Astrocyte (in vitro differentiated cells and primary cell): ENCODE results near the gene AKT3. TPM values are rescaled to one million over a fixed set of nuclear protein-coding genes. Genes with fewer than 3 reads are reported as not detected.

Experiments
- DNase-seq: peaks from one replicate; pipeline ENCODE4 v3.0.0-alpha.2; 2010; ENCODE audit warnings: low read depth
- FAIRE-seq: peaks from 2 replicates; lab custom pipeline; 2011; peaks lifted over from hg19 to GRCh38; lab: Jason Lieb, UNC
- H2AFZ ChIP-seq: 2 replicates; pipeline ENCODE4 v1.6.0; 2012; ENCODE audit warnings: low read depth, low read length, inconsistent platforms
- H3K27ac ChIP-seq: 2 replicates; pipeline ENCODE4 v1.5.1; 2011; ENCODE audit warnings: low read depth, low read length, inconsistent platforms
- H3K27me3 ChIP-seq: 2 replicates; pipeline ENCODE4 v1.6.0; 2011; ENCODE audit warnings: low read length, inconsistent platforms; ENCODE audit not compliant: insufficient read depth
- H3K36me3 ChIP-seq: 2 replicates; pipeline ENCODE4 v1.5.1; 2011; ENCODE audit warnings: low read length, inconsistent platforms; ENCODE audit not compliant: insufficient read depth
- H3K4me1 ChIP-seq: 2 replicates; pipeline ENCODE4 v1.5.1; 2011; ENCODE audit warnings: low read length, inconsistent platforms; ENCODE audit not compliant: insufficient read depth
- H3K4me2 ChIP-seq: 2 replicates; pipeline ENCODE4 v1.6.0; 2012; ENCODE audit warnings: low read length, inconsistent platforms
- H3K4me3 ChIP-seq: 2 replicates; pipeline ENCODE4 v1.5.1; 2011; ENCODE audit warnings: low read depth, mild to moderate bottlenecking, low read length, inconsistent platforms; ENCODE audit not compliant: insufficient read depth
- H3K79me2 ChIP-seq: 2 replicates; pipeline ENCODE4 v1.6.0; 2012; ENCODE audit warnings: mild to moderate bottlenecking, low read length, inconsistent platforms; ENCODE audit not compliant: insufficient read depth
- H3K9ac ChIP-seq: 2 replicates; pipeline ENCODE4 v1.6.0; 2012; ENCODE audit warnings: mild to moderate bottlenecking, low read length, inconsistent platforms
- H3K9me3 ChIP-seq: 2 replicates; pipeline ENCODE4 v1.5.1; 2012; ENCODE audit warnings: low read depth, mild to moderate bottlenecking, low read length, inconsistent platforms; ENCODE audit not compliant: insufficient read depth
- H4K20me1 ChIP-seq: 2 replicates; pipeline ENCODE4 v1.6.0; 2012; ENCODE audit warnings: low read length, inconsistent platforms; ENCODE audit not compliant: insufficient read depth
- H3K27ac Mint-ChIP-seq: one replicate; pipeline ENCODE4 v1.8.0; 2021; ENCODE audit warnings: mild to moderate bottlenecking, mixed read lengths; ENCODE audit not compliant: unreplicated experiment
- H3K27me3 Mint-ChIP-seq: one replicate; pipeline ENCODE4 v1.8.0; 2021; ENCODE audit warnings: low read depth, mixed read lengths; ENCODE audit not compliant: unreplicated experiment
- H3K36me3 Mint-ChIP-seq: one replicate; pipeline ENCODE4 v1.8.0; 2021; ENCODE audit warnings: low read depth, mixed read lengths; ENCODE audit not compliant: unreplicated experiment
- H3K4me1 Mint-ChIP-seq: one replicate; pipeline ENCODE4 v1.8.0; 2021; ENCODE audit warnings: low read depth, mixed read lengths; ENCODE audit not compliant: unreplicated experiment
- H3K4me3 Mint-ChIP-seq: one replicate; pipeline ENCODE4 v1.8.0; 2021; ENCODE audit warnings: mild to moderate bottlenecking, moderate library complexity, mixed read lengths; ENCODE audit not compliant: unreplicated experiment
- H3K9me3 Mint-ChIP-seq: one replicate; pipeline ENCODE4 v1.8.0; 2021; ENCODE audit warnings: mild to moderate bottlenecking, mixed read lengths; ENCODE audit not compliant: unreplicated experiment
- EZH2 ChIP-seq: IDR thresholded peaks from 2 replicates; pipeline ENCODE4 v1.6.1; 2012; ENCODE audit warnings: mild to moderate bottlenecking, low read length, inconsistent platforms; ENCODE audit not compliant: insufficient read depth
- total RNA-seq: library from RNA; stranded (reverse); gene quantifications from 2 replicates; pipeline ENCODE4 v1.2.1, GENCODE V29; 2021
- TF ChIP-seq, protein P1 (sequence below): IDR thresholded peaks from 2 replicates; pipeline ENCODE4 v1.5.1; 2011; ENCODE audit warnings: low read depth, mild to moderate bottlenecking, inconsistent platforms, low read length, moderate library complexity; ENCODE audit not compliant: insufficient read depth

Gene AKT3
- total RNA-seq, 1 donor from 2014 or later, result 64.5 TPM

DNA sequence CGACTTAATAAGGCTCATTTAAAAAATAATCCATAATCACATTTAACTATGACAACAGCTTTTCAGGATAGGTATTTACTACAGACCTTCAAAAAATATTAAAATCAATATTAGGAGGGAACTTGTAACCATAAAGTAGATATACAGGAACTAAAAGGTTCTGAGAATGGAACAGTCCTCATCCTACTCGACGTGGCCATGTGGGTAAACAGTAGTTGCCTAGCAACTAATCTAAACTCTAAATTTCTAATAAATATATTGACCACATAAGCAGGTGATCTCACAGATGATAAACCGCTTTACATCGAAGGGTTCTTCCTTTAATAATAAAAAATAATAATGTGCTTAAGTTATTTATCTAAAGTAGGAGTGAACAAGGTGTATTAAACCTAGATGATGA is 7.9 kb downstream of the AKT3 start:
- Mint-ChIP-seq H3K36me3 (no peaks in the 10 kb centered on the region), H3K9me3 (no peaks in the 10 kb centered on the region), H3K4me1 (peaks cover 17% of the 10 kb centered on the region), H3K27me3 (no peaks in the 10 kb centered on the region), H3K4me3 (no peak overlapping the region), H3K27ac (no peak overlapping the region)
- no peaks in the 10 kb centered on the region for H3K9me3 ChIP-seq
- H3K9ac ChIP-seq, result no peak overlapping the region
- H4K20me1 ChIP-seq, result peaks cover 23% of the 10 kb centered on the region
- peaks cover 11% of the 10 kb centered on the region for H3K4me1 ChIP-seq
- H2AFZ ChIP-seq, result no peak overlapping the region
- no peak overlapping the region for H3K4me2 ChIP-seq
- DNase-seq (no peak), FAIRE-seq (no peak)
- peaks cover 82% of the 10 kb centered on the region for H3K79me2 ChIP-seq
- H3K27me3 ChIP-seq, result no peaks in the 10 kb centered on the region
- H3K27ac ChIP-seq, result peak overlapping the region; percentile 58
- TF ChIP-seq, protein P1, sequence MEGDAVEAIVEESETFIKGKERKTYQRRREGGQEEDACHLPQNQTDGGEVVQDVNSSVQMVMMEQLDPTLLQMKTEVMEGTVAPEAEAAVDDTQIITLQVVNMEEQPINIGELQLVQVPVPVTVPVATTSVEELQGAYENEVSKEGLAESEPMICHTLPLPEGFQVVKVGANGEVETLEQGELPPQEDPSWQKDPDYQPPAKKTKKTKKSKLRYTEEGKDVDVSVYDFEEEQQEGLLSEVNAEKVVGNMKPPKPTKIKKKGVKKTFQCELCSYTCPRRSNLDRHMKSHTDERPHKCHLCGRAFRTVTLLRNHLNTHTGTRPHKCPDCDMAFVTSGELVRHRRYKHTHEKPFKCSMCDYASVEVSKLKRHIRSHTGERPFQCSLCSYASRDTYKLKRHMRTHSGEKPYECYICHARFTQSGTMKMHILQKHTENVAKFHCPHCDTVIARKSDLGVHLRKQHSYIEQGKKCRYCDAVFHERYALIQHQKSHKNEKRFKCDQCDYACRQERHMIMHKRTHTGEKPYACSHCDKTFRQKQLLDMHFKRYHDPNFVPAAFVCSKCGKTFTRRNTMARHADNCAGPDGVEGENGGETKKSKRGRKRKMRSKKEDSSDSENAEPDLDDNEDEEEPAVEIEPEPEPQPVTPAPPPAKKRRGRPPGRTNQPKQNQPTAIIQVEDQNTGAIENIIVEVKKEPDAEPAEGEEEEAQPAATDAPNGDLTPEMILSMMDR, result no peak
- TF ChIP-seq EZH2, result no peak
- H3K36me3 ChIP-seq, result no peaks in the 10 kb centered on the region
- no peak overlapping the region for H3K4me3 ChIP-seq

DNA sequence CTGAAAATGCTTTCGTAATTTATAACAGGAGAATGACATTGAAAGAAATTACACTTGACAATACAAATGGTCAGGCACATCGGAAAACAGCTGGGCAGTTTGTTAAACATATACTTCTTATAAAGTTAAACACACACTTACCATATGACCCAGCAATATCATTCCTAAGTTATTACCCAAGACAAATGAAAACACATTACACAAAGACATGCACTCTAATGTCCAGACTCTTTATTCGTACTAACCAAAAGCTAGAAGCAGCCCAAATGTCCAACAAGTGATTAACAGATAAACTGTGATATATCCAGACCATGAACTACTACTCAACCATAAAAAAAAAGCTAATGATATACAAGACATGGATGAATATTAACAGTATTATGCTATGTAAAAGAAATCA is 8.5 kb downstream of the AKT3 start:
- Mint-ChIP-seq H3K36me3 (no peaks in the 10 kb centered on the region), H3K27me3 (no peaks in the 10 kb centered on the region), H3K4me1 (peaks cover 17% of the 10 kb centered on the region), H3K9me3 (no peaks in the 10 kb centered on the region), H3K27ac (no peak overlapping the region), H3K4me3 (no peak overlapping the region)
- Histone ChIP-seq H3K36me3 (no peaks in the 10 kb centered on the region), H3K9me3 (no peaks in the 10 kb centered on the region), H4K20me1 (peaks cover 18% of the 10 kb centered on the region), H3K4me2 (peak overlapping the region; percentile 51), H2AFZ (no peak overlapping the region), H3K4me1 (peaks cover 11% of the 10 kb centered on the region), H3K79me2 (peaks cover 75% of the 10 kb centered on the region), H3K27me3 (no peaks in the 10 kb centered on the region), H3K9ac (no peak overlapping the region), H3K4me3 (no peak overlapping the region), H3K27ac (peak overlapping the region; percentile 16)
- TF ChIP-seq, protein P1, result no peak
- TF ChIP-seq EZH2, result no peak
- peak; percentile 74 for FAIRE-seq
- DNase-seq, result peak; percentile 55

DNA sequence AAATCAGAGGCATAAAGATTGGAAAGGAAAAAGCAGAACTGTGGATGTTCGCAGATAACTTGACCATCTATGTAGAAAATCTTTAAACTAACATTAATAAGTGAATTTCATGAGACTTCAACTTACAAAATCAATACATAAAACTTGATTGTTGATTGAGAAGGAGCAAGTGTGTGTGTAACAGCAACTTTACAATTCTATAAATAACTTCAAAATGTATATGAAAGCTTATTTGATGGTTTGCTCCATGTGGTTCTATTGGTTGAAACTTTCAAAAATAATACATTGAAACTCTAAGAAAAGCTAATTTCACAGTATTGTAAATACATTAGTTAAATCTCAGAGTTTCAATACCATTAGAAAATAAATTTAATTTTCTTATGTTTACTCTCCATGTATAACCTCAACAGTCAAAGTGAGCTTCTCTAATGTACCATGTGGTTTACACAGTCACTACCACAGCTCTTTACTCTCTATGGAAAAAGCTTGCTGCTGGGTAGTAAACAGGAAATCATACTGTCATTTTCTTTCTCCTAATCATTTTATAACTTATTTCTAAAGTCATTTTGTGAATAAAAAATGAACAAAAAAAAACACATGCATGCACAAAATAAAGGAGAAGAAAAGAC is 12.0 kb downstream of the AKT3 start:
- Histone ChIP-seq H3K27me3 (no peaks in the 10 kb centered on the region), H3K27ac (no peak overlapping the region), H3K4me3 (no peak overlapping the region), H3K36me3 (no peaks in the 10 kb centered on the region), H2AFZ (no peak overlapping the region), H3K4me1 (peaks cover 5% of the 10 kb centered on the region), H4K20me1 (peaks cover 3% of the 10 kb centered on the region), H3K4me2 (no peak overlapping the region), H3K9me3 (no peaks in the 10 kb centered on the region), H3K9ac (no peak overlapping the region), H3K79me2 (peaks cover 75% of the 10 kb centered on the region)
- DNase-seq, result no peak
- H3K27ac Mint-ChIP-seq, result no peak overlapping the region
- no peak overlapping the region for H3K4me3 Mint-ChIP-seq
- FAIRE-seq, result no peak
- TF ChIP-seq, protein P1, result no peak
- TF ChIP-seq EZH2, result no peak
- no peaks in the 10 kb centered on the region for H3K27me3 Mint-ChIP-seq
- peaks cover 9% of the 10 kb centered on the region for H3K36me3 Mint-ChIP-seq
- H3K4me1 Mint-ChIP-seq, result peaks cover 13% of the 10 kb centered on the region
- H3K9me3 Mint-ChIP-seq, result peaks cover 2% of the 10 kb centered on the region
